Measurements from ENCODE around the gene S100A5.

Gene S100A5

DNA sequence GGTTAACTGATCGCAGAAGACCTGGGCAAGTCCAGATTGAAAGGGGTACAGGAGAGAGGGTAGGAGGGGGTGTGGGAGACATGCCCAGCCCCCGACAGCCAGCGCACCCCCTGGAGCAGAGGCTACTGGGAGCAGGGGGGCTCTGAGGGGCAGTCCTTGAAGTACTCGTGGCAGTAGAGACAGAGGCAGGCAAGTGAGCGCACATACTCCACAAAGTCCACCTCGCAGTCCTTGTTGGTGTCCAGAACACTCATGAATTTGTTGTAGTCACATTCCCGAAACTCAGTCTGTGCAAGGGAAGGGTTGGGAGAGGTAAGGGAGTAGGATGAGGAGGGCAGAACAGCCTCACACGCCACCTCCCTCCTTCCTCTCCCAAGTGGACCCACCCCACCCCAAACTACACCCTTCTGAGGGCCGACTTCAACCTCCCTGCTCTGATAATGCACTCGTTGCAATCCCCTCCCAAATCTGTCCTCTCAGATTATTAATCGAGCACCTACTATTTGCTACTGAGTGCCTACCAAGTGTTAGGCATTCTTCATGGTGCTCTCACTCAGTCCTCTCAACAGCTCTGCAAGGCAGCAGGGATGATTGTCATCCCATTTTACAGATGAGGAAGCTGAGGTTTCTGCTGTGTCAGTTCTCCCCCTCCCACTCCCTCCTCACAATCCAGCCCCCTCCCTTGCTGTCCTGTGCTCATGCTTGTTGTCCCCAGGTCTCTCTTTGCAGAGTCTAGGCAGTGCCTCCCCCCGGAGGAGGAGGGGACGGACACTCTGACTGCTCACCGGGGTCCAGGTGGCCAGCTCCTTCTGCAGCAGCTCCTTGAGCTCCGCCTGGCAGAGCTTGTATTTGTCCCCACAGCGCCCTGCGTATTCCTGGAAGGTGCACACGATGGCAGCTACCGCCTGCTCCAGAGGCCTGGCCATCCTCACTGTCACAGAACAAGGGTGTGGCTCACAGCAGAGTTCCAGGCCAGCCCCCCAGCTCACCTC, 7.1 kb upstream of the S100A5 start:
- no peak for DNase-seq (ENCODE audit: low read depth)

DNA sequence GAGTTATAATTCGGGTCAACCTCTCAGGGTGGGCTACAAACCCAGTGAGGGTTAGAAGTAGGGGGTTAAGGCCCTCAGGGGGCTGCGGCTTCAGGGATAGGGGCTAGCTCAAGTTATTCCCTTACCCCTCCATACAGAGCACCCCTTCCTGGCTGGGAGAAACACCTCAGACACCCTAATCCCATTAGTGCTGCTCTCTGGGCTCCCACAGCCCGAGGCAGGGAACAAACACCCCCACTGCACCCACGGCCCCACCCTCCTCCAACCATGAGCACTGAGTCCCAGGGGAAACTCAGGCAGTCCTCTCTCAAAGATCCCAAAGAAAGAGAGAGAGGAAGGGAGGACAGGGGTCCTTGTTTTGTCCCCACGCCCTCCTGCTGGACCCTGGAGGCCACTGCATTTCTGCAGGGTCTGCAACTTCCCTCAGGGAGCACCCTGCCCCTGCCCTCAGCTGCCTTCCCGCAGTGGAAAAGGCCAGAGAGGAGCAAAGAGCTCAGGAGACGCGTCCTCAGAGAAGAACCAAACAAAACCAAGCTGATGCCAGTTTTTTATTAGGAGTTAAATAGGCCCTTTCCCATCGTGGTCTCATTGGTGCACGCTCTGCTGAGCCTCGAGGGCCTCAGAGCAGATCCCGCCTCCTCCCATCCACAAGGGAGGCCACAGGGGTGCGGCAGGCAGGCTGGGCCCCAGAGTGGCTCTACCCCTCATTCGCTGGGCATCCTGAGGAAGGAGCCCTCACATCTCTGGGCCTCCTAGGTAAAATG, 6.2 kb upstream of the S100A5 start:
- no peak for DNase-seq (ENCODE audit: low read depth)

DNA sequence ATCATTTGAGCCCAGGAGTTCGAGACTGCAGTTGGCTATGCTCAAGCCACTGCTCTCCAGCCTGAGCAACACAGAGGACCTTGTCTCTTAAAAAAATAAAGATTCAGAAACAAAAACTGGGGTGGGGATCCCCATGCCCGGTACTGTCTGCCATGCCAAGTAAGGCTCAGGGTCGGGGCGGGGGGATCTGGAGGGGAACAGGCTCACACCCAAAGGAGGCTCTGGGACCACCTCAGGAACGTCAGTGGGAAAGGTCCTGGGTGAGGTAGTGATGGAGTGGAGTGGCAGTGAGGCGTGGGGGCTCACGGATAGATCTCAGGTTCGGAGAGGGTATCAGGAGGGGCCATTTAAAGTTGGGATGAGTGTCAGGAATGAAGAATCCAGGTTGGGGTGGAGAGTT, 5.6 kb upstream of the S100A5 start:
- DNase-seq (ENCODE audit: low read depth), result no peak

DNA sequence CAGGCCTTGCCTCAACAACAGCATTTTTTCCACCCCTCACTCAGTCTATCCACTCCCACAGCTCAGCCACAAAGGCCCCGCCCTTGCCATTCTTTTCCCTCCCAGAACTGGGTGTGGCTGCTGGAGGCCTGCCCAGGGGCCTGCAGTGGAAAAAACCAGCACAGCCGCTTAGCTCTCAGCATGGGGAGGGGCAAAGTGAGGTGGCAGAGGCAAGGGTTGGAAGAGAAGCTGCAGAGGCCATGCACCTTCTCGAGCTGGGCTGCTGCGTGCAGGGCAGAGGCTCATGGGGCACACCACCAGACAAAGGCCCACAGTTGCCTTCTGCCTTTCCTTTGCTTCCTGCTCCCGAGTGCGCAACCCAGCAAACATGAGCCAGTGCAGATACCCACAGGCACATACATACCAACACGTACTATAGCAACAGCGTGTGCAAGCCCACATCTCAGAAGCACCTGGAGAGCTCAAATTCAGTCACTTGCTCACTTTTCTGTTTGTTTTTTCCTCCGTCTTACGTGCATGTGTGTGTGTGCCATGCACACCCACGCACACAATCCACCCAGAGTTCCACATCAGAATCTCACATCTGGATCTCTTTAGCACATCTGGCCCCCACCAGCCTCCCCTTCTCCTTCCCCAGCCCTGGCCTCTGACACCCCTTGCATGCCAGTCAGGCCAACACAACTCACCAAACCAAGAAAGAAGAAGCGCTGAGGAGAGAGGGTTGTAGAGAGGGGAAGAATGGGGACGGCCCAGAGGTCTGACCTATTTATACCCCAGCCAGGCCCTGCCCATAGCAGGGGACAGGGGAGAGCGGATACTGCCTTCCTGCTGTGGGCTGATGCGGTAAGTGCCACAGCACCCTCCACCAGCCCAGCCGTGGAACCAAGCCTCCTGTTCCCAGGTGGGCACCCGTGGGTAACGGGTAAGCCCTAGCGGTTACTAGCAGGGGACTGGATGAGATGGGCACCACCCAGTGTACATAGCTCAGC, 4.6 kb upstream of the S100A5 start, which contains the start of gene S100A4:
S100A4 (minus strand) TSS at position 740 of the 989 bp plus-strand sequence. CDS start 1,012 bp downstream, outside the sequence.
- DNase-seq (ENCODE audit: low read depth), result peak; percentile 84

DNA sequence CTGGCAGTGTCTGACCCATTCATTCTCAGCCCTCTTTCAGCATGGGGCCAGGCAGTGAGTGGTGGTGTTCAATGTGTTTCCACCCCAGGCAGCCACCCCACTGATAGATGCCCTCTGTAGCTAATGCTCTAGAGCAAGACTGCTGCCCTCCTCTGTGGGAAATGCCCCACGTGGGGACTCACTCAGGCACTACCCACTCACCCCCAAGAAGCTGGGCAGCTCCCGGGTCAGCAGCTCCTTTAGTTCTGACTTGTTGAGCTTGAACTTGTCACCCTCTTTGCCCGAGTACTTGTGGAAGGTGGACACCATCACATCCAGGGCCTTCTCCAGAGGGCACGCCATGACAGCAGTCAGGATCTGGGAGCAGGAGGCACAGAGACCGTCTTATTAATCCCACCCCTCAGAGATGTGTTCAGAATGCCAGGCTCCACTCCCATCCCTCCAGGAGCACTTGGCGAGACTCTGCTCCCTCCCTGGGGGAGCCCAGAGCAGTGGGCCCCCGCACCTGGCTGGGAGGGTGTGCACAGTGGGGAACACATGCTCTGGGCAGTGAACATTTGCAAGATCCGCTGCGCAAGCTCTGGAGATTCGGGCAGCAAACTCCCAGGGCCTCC, 3.8 kb upstream of the S100A5 start:
- no peak for DNase-seq (ENCODE audit: low read depth)

DNA sequence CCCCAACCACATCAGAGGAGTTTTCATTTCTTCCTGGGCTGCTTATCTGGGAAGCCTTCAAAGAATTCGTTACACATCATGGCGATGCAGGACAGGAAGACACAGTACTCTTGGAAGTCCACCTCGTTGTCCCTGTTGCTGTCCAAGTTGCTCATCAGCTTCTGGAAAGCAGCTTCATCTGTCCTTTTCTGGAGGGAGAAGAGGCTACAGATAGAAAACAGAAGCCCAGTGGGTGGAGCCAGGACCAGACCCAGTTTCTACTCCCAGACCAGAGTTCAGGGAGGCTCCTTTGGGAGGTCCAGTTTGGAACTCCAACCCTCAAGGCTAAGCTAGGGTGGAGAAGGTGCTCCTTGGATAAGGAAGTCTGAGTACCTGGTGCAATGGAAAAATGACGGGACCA, 3.0 kb upstream of the S100A5 start:
- no peak for DNase-seq (ENCODE audit: low read depth)

DNA sequence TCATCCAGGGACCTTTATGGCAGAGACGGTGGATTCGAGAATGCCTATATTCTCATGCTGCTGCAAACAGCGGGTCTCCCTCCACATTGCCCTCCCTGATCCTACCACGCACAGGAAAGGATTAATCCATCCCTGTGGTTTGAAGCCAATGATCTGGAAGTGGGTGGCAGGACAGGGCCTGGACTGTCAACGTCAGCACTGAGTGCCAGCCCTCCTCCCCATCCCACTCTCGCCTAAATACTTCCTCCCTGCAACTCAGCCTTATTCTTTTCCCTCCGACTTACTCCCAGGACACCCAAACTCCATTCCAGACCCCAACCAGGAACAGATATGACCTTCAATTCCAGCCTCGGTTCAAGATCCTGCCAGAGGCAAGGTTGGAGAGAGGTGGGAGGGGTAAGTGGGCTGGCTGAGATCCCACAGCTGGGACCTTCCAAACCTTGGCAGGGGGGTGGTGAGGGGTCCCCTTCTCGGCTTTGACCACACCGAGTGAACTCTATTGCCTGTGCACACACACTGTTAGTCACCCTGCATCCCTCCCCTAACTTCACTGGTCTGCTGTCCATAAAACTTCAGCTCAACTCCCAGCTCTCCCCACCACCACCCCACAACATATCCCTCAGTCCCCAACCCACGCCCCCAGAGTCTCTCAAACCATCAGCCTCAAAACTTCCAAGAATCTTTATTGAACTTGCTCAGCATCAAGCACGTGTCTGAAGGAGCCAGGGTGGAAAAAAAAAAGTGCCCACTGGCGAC, 2.4 kb upstream of the S100A5 start:
- no peak for DNase-seq (ENCODE audit: low read depth)

DNA sequence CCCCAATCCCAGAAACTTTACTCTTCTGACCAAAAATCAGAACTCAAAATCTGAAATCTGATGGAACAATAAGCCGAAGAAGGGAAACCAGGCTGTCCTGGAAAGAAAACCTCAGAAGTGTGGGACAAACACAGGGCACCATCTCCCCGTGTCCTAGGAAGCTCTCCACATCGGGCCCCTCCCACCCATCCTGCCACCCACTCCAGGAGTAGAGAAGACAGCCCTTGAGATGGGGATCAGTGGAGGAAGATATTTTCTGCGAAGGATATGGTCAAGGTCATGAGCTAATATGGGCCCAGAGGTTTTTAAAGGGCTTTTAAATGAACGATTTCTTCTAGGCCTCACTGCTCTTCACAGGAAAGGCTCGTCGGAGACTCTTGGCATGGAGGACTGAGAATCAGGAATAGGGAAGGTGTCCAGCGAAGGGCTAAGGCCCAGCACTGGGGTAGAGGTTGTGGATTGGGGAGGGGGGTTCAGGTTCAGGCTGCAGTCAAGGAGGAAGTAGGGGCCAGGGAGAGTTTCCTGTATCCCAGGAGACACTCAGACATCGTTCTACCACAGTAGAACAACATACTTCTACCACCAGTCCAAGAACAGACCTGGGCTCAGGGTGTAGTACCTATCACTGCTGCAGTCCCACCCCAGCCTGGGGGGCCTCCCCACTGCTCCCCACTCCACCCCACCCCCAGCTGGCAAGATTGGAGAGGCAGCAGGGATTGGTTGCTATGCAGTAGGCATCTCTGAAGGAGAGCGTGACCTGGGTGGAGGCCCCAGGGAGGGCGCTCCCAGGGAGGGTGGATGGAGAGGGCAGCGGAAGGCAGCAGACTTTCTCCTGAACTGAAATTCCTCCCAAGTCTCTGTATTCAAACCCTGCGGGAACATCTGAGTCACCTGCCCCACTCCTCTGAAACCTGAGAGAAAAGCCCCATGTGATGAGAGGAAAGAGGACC, 1.2 kb upstream of the S100A5 start:
- no peak for DNase-seq (ENCODE audit: low read depth)

DNA sequence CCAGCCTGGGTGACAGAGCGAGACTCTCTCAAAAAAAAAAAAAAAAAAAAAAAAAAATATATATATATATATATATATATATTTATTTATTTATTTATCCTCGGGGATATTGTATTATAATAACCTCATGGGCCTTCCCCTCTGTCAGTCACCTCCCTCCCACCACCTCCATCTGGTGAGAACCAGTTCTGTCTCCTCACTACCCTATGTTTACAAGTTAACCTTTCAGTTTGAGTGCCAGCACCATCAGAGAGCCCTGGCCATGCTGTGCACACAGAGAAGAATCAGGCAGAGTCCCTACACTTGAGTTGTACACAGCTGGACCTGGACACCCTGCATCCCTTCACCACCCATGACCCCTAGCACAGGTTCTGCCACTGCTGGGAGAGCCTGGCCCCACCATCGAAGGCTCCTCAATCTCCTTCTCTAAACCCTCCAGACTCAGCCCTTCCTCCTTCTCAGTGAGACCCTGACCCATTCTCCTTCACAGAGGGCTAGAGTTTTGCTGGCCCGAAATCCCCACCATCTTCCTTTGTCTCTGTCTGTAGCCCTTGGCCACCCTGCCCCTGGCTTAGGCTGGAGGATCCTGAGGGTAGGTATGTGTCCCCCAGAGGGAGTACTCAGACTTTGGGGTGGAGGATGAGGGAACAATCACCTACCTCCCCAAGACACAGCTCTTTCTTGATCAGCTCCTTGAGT, 1.2 kb downstream of the S100A5 start:
- DNase-seq (ENCODE audit: low read depth), result no peak

DNA sequence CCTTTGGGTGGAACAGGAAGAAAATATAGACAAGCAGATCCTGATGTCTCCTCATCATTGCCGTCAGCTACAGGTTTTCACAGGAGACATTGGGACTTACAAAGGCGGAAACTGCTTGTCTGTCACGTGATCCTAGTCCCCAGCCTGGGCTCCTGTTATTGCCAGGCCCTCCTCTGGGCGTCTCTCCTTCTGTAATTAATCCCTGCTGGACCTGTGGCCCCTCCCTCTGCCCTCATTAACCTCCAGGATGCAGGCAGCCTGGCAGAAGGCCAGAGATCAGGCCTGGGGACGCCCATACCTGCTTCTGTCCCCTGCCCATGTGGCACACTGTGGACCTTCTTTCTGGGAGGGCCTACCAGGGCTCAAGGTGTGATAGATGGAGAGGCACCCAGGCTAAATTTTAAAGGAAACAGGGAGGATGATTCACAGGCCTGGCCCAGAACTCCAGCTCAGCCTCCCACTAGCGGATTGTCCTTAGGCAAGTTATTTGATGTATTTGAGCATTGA, 2.4 kb downstream of the S100A5 start:
- no peak for DNase-seq (ENCODE audit: low read depth)

DNA sequence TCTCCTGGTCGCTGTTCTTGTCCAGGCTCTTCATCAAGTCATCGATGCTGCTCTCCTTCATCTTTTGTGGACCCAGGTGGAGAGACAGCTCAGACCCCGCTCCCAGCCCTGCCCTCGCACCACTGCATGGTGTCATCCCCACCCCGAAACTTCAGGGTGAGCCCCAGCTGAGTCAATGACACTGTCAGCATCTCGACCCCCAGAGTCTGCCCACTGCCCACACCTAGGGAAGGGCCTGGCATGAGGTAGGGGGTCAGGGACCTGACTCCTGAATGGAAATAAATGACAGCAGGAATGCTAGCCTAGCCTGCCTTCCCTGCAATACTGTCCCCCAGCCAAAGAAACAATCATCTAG, 3.4 kb downstream of the S100A5 start:
- no peak for DNase-seq (ENCODE audit: low read depth)

DNA sequence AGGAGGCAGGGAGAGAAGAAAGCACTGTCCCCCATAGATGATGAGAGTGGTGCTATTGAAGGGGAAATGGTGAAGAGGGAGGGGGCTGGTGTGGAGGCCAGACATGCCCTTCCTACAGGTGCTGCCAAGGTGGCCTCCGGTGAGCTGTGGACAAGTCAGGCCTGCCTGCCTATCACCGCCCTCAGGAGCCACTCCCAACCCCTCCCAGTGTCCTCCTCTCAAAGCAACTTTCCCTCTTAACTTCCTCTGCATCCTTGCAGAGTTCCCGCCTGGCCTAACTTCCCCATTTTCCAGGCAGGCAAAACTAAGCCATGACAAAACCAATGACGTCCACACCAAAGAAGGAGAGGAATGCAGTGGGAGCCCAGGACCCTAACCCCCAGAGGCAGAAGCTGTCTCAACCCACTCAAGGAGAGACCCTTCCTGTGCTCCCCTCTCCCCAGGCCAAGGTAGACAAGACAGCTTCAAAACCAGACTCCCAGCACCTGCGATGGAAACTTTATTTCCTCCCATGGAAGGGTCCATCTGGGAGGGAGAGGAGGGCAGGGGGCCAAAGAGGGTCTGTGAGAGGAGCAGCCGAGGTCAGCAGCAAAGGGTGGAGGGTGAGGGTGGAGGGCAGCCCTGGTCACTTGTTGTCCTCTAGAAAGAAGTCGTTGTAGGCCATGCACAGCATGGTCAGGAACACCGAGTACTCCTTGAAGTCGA, 3.9 kb downstream of the S100A5 start:
- no peak for DNase-seq (ENCODE audit: low read depth)

DNA sequence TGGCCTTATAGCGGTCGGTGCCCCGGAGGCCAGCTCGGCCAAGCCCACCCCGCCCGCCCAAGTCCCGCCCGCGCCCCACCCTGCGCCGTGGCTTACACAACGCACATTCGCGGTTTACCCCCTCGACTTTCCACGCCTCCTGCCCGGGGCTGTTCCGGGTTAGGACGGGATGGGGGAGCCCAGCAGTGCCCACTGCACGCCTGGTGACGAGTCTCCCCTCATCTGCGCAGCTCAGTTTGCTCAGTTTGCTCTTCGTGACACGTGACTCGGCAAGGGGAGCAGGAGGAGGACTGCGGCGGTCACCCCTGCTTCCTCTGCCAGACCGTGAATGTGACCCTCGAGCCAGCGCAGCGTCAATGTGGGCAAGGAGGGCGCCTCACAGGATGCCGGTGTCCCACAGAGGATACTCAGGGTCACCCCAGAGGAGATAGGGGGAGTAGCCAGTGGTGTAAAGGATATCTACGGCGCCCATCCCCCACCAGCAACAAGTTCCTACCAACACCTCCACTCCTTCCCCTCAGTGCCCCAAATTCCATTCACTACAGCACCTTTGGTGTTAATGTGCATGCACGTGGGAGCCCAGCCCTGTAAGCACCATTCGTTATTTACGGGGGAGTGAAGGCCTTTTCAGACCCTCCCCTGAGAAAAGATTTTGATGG, 4.6 kb downstream of the S100A5 start:
- peak; percentile 67 for DNase-seq (ENCODE audit: low read depth)

DNA sequence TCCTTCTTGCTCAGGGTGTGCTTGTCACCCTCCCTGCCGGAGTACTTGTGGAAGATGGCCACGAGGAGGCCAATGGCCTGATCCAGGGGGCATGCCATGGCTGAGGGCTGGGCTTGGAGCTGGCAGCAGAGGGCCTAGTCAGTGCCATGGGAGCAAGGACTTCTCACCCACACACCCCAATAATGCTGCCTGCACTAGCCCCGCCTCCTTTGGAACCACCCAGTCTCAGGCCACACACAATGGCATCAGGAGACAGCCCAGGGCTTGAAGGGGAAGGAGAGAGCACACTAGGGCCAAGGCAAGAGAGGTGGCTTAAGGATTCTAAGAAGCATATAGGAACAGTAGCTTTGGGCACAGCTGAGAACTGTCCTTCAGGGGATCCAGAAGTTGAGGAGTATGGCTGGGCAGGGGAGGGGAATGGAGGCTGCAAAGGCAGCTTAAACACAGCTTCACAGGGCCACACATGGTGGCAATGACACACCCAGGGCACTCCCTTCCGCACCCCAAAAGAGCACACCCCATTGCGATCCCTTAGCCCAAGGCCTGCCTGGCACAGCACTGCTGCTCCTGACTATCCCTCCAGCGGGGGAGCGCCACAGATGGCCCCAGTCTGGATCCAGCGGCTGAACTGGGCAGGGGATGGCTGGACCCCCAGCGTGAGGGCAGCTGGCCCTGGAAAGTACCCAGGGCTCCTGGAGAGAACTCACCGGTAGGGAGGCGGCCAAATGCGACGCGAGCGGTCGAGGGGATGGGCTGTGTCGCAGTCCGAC, 5.3 kb downstream of the S100A5 start, which contains the start of gene S100A6:
S100A6 (minus strand) TSS at position 750 of the 770 bp plus-strand sequence; CDS start at position 98, 652 bp downstream.
- DNase-seq (ENCODE audit: low read depth), result no peak

DNA sequence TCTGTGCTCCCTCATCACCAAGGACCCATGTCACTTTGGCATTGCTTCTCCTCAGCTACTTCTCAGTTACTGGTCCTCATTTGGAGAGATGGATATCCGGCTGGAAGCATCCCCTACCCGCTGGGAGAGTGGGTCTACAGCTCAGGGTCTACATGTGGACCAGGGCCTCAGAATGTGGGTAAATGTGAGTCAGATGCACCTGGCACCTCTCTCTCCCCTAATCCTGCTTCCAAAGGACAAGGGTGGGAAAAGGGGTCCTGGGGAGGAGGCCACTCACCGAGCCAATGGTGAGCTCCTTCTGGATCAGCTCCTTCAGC, 5.9 kb downstream of the S100A5 start:
- no peak for DNase-seq (ENCODE audit: low read depth)

DNA sequence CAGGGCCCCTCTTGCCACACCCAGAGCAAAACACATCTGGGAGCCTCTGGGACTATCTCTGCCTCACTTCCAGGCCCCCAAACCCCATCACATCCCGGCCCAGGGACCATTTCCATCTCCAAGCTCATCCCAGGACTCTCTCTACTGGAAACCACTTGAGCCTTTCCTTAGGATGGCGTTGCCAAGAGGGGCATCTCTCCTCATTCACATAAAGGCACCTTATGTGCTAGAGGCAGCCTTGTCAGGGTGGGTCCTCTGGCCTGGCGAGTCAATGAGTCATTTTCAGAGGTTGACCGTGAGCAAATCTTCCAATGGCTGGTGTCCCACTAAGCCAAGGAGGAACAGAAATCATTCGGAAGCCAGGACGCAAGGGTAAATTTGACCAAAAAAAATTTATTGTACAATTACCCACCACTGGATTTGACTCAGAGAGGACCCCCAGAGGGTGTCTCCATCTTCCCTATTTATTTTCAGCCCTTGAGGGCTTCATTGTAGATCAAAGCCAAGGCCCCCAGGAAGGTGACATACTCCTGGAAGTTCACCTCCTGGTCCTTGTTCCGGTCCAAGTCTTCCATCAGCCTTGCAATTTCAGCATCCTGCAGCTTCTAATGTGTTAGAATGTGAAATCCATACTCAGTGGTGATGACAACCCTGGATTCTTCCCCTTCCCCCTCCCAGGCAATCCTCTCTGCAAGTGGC, 6.4 kb downstream of the S100A5 start:
- no peak for DNase-seq (ENCODE audit: low read depth)

Measured in stimulated activated CD8-positive, alpha-beta memory T cell treated with anti-CD3 and anti-CD28 coated beads, Interleukin-12 subunit alpha, Interleukin-12 subunit beta, amount 100 ng/mL, for 1 hour (primary cell).